Activated CD4-positive, alpha-beta T cell treated with anti-CD3 and anti-CD28 coated beads, Interleukin-2, amount 50 U/mL, for 4 hours (primary cell): Measurements from ENCODE around the gene SLC29A3.
"Not testable (repeated sequence)": the region's sequence is repeated elsewhere in the genome, so short reads cannot be mapped to it uniquely, and the experiment has no call there.

Source experiments
- DNase-seq, 2 experiments: peaks; one replicate each; pipeline ENCODE4 v3.0.0-alpha.2; 2020

Gene SLC29A3

GRCh38 chr10:71348850-71349249 lies 29.8 kb downstream of the SLC29A3 start:
- DNase-seq = no peak

- no peak for DNase-seq
Measured at GRCh38 chr10:71349406-71349805, 30.3 kb downstream of the SLC29A3 start.

- no peak for DNase-seq
Measured at GRCh38 chr10:71351087-71351486, 32.0 kb downstream of the SLC29A3 start.

- no peak for DNase-seq
Measured at GRCh38 chr10:71351628-71352319, 32.7 kb downstream of the SLC29A3 start.

GRCh38 chr10:71353639-71354038 lies 34.6 kb downstream of the SLC29A3 start:
- DNase-seq = no peak

GRCh38 chr10:71354776-71355175 lies 35.7 kb downstream of the SLC29A3 start:
- DNase-seq = no peak

GRCh38 chr10:71355886-71356285 lies 36.8 kb downstream of the SLC29A3 start:
- DNase-seq = no peak

- no peak for DNase-seq
Measured at GRCh38 chr10:71357792-71358265, 38.8 kb downstream of the SLC29A3 start.

GRCh38 chr10:71358277-71358676 lies 39.2 kb downstream of the SLC29A3 start:
- no peak for DNase-seq

- not testable (repeated sequence) for DNase-seq
Measured at GRCh38 chr10:71358906-71359305, 39.8 kb downstream of the SLC29A3 start.

- no peak for DNase-seq
Measured at GRCh38 chr10:71359364-71360046, 40.4 kb downstream of the SLC29A3 start.

- DNase-seq = no peak
Measured at GRCh38 chr10:71360735-71361134, 41.7 kb downstream of the SLC29A3 start.

- no peak for DNase-seq
Measured at GRCh38 chr10:71361581-71361980, 42.5 kb downstream of the SLC29A3 start.

GRCh38 chr10:71362141-71362540 lies 43.1 kb downstream of the SLC29A3 start:
- DNase-seq = no peak

GRCh38 chr10:71363936-71364335 lies 44.9 kb downstream of the SLC29A3 start:
- DNase-seq = no peak

GRCh38 chr10:71365366-71365765 lies 46.3 kb downstream of the SLC29A3 start:
- DNase-seq = no peak

- DNase-seq = no peak
Measured at GRCh38 chr10:71366690-71367089, 47.6 kb downstream of the SLC29A3 start.

GRCh38 chr10:71367271-71367670 lies 48.2 kb downstream of the SLC29A3 start:
- no peak for DNase-seq

- DNase-seq = no peak
Measured at GRCh38 chr10:71368176-71368575, 49.1 kb downstream of the SLC29A3 start.

- DNase-seq = no peak
Measured at GRCh38 chr10:71368643-71369042, 49.6 kb downstream of the SLC29A3 start.

GRCh38 chr10:71369602-71370001 lies 50.5 kb downstream of the SLC29A3 start:
- no peak for DNase-seq

GRCh38 chr10:71370031-71370430 lies 51.0 kb downstream of the SLC29A3 start:
- DNase-seq = no peak

- no peak for DNase-seq
Measured at GRCh38 chr10:71371750-71372166, 52.7 kb downstream of the SLC29A3 start.

- no peak for DNase-seq
Measured at GRCh38 chr10:71372882-71373495, 53.9 kb downstream of the SLC29A3 start.
